ENCODE measurements around the gene CXCL5.

Gene CXCL5

GRCh38 chr4:73998040-73999011, at the start of gene CXCL5:
TSS of gene CXCL5 (minus strand) at chr4:73998677. CDS start at chr4:73998581, 96 bp downstream.
- DNase-seq, result no peak

- no peak for DNase-seq
These were observed 48.7 kb upstream of the CXCL5 start for GRCh38 chr4:74047152-74047551.

GRCh38 chr4:74045772-74046171, 47.3 kb upstream of the CXCL5 start:
- no peak for DNase-seq

GRCh38 chr4:74045247-74045646, 46.8 kb upstream of the CXCL5 start:
- DNase-seq, result no peak

GRCh38 chr4:74044677-74045076, 46.2 kb upstream of the CXCL5 start:
- no peak for DNase-seq

- no peak for DNase-seq
These were observed 44.2 kb upstream of the CXCL5 start for GRCh38 chr4:74042681-74043080.

- DNase-seq, result no peak
These were observed 42.9 kb upstream of the CXCL5 start for GRCh38 chr4:74041418-74041817.

GRCh38 chr4:74039315-74039763, 40.9 kb upstream of the CXCL5 start:
- no peak for DNase-seq

- no peak for DNase-seq
These were observed 40.2 kb upstream of the CXCL5 start, which contains the start of gene CXCL3 for GRCh38 chr4:74038425-74039314. TSS of gene CXCL3 (minus strand) at chr4:74038689. CDS start at chr4:74038611, 78 bp downstream.

- DNase-seq, result no peak
These were observed 39.6 kb upstream of the CXCL5 start for GRCh38 chr4:74038086-74038424.

GRCh38 chr4:74037076-74037955, 38.8 kb upstream of the CXCL5 start:
- DNase-seq, result no peak

GRCh38 chr4:74033739-74034138, 35.3 kb upstream of the CXCL5 start:
- no peak for DNase-seq

- DNase-seq, result no peak
These were observed 33.6 kb upstream of the CXCL5 start for GRCh38 chr4:74032064-74032463.

- no peak for DNase-seq
These were observed 33.1 kb upstream of the CXCL5 start for GRCh38 chr4:74031576-74031975.

- no peak for DNase-seq
These were observed 31.8 kb upstream of the CXCL5 start for GRCh38 chr4:74030285-74030684.

GRCh38 chr4:74028504-74028903, 30.0 kb upstream of the CXCL5 start:
- DNase-seq, result no peak

- no peak for DNase-seq
These were observed 25.2 kb upstream of the CXCL5 start for GRCh38 chr4:74023709-74024108.

- DNase-seq, result no peak
These were observed 23.1 kb upstream of the CXCL5 start for GRCh38 chr4:74021601-74022000.

GRCh38 chr4:74018771-74019170, 20.3 kb upstream of the CXCL5 start:
- no peak for DNase-seq

- no peak for DNase-seq
These were observed 19.6 kb upstream of the CXCL5 start for GRCh38 chr4:74018116-74018515.

- no peak for DNase-seq
These were observed 17.6 kb upstream of the CXCL5 start for GRCh38 chr4:74016068-74016467.

GRCh38 chr4:74015126-74015780, 16.8 kb upstream of the CXCL5 start:
- no peak for DNase-seq

All from CD4-positive, alpha-beta T cell treated with Interleukin-4 for 4 hours (primary cell).